NCI-H524 (cell line): Measurements from ENCODE around the gene SETD7.

Experiments
- DNase-seq, 2 experiments: peaks; one replicate each; lab custom pipeline; 2025; lab: John Stamatoyannopoulos, UW

SETD7 gene

GRCh38 chr4:139509727-139510410, 46.1 kb downstream of the SETD7 start:
- peak in 1 of 2 experiments; percentile 28 for DNase-seq

GRCh38 chr4:139508581-139509237, 47.3 kb downstream of the SETD7 start:
- DNase-seq, result no peak

- DNase-seq, result no peak
Observed at GRCh38 chr4:139506774-139507173, 49.2 kb downstream of the SETD7 start.

GRCh38 chr4:139503622-139504166, 52.3 kb downstream of the SETD7 start:
- no peak for DNase-seq

- no peak for DNase-seq
Observed at GRCh38 chr4:139501927-139502899, 53.8 kb downstream of the SETD7 start.

GRCh38 chr4:139501527-139501926, 54.5 kb downstream of the SETD7 start:
- DNase-seq, result no peak

GRCh38 chr4:139501117-139501516, 54.9 kb downstream of the SETD7 start:
- no peak for DNase-seq

GRCh38 chr4:139499186-139499585, 56.8 kb downstream of the SETD7 start:
- no peak for DNase-seq

- DNase-seq, result no peak
Observed at GRCh38 chr4:139493176-139493575, 62.8 kb downstream of the SETD7 start.

GRCh38 chr4:139492429-139492828, 63.6 kb downstream of the SETD7 start:
- no peak for DNase-seq

GRCh38 chr4:139489638-139490037, 66.4 kb downstream of the SETD7 start:
- no peak for DNase-seq

- DNase-seq, result no peak
Observed at GRCh38 chr4:139488442-139488841, 67.6 kb downstream of the SETD7 start.

- DNase-seq, result peak in 1 of 2 experiments; percentile 3
Observed at GRCh38 chr4:139484783-139485311, 71.2 kb downstream of the SETD7 start.

GRCh38 chr4:139483000-139483399, 73.0 kb downstream of the SETD7 start:
- peak in 1 of 2 experiments; percentile 12 for DNase-seq

- DNase-seq, result no peak
Observed at GRCh38 chr4:139481465-139481864, 74.6 kb downstream of the SETD7 start.

GRCh38 chr4:139476363-139476762, 79.7 kb downstream of the SETD7 start:
- DNase-seq, result no peak

GRCh38 chr4:139472852-139473251, 83.2 kb downstream of the SETD7 start:
- DNase-seq, result no peak

- no peak for DNase-seq
Observed at GRCh38 chr4:139470997-139471665, 84.9 kb downstream of the SETD7 start.

- DNase-seq, result no peak
Observed at GRCh38 chr4:139470295-139470694, 85.7 kb downstream of the SETD7 start.

- DNase-seq, result no peak
Observed at GRCh38 chr4:139469869-139470268, 86.2 kb downstream of the SETD7 start.

GRCh38 chr4:139469216-139469615, 86.8 kb downstream of the SETD7 start:
- DNase-seq, result no peak
